RWPE2 (cell line): ENCODE data around the gene ZBTB20.

Experiments used
- ATAC-seq: fragments of 200-7000 bp; cut with Tn5 transposase; 3 replicates; pipeline ENCODE4 v1.9.1; 2021; ENCODE audit warnings: low read depth
- DNase-seq: peaks from one replicate; pipeline ENCODE4 v3.0.0-alpha.2; 2020; ENCODE audit warnings: low spot score
- H3K27ac ChIP-seq: fragments of 450-650 bp; 2 replicates; pipeline ENCODE4 v1.5.1; 2017; ENCODE audit warnings: mild to moderate bottlenecking; ENCODE audit not compliant: poor library complexity, severe bottlenecking
- H3K27me3 ChIP-seq: fragments of 250-450 bp; sonication (Bioruptor Pico); 2 replicates; pipeline ENCODE4 v1.5.1; 2021; ENCODE audit warnings: mild to moderate bottlenecking, moderate library complexity; ENCODE audit not compliant: insufficient read depth, poor library complexity, severe bottlenecking
- H3K36me3 ChIP-seq: fragments of 250-450 bp; sonication (Bioruptor Pico); 2 replicates; pipeline ENCODE4 v1.5.1; 2020; ENCODE audit warnings: low read depth, mild to moderate bottlenecking, moderate library complexity
- H3K4me1 ChIP-seq: fragments of 250-450 bp; sonication (Bioruptor Pico); 2 replicates; pipeline ENCODE4 v1.5.1; 2021; ENCODE audit warnings: mild to moderate bottlenecking, moderate library complexity; ENCODE audit not compliant: insufficient read depth, poor library complexity, severe bottlenecking
- H3K4me3 ChIP-seq: fragments of 250-450 bp; sonication (Bioruptor Pico); 2 replicates; pipeline ENCODE4 v1.5.1; 2021; ENCODE audit warnings: mild to moderate bottlenecking, moderate library complexity; ENCODE audit not compliant: severe bottlenecking
- H3K9me3 ChIP-seq: fragments of 250-450 bp; sonication (Bioruptor Pico); 2 replicates; pipeline ENCODE4 v1.5.1; 2021; ENCODE audit warnings: mild to moderate bottlenecking, moderate library complexity; ENCODE audit not compliant: severe bottlenecking
- TF ChIP-seq, protein P1 (sequence below): fragments of 450-650 bp; IDR thresholded peaks from one replicate; pipeline ENCODE4 v1.5.1; 2017; ENCODE audit warnings: mild to moderate bottlenecking, moderate library complexity; ENCODE audit not compliant: poor library complexity, severe bottlenecking

The ZBTB20 gene

GRCh38 chr3:115074502-115074901, 72.6 kb downstream of the ZBTB20 start:
- peak; percentile 36; the same call in 1 of the 3 replicates for ATAC-seq

DNA sequence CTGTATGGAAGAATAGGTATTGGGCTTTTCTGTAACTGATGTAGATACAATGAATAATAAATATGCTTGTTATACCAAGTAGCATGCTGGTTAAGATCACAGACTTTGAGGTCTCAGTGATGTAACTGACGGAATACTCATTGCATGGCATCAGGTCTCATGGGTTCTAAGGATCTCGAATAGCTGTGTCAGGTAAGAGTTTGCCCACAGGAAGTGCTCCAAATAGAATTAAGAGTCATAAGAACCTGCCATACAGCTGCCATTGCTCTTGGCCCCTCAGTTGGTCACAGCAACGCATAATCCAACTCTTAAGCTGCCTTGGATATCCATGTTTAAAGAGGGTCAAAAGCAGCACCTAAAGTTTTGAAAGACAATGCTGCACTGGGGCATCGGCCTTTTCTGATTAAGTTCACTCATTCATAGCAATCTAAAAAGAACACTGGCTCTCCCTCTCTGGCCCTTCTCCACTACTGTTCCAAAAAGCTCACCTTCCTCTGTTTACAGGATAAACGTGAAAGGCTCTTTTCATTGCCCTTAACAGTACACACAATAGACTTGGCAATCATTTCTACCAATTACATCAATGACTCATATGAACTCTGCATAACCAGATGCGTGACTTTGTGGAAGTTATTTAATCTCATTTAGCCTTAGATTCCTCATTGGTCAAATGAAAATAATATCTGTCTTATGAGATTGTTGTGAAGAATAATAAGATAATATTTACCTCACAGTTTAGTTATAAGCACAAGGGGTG, 74.6 kb downstream of the ZBTB20 start:
- ATAC-seq = peak; percentile 60; the same call in 2 of the 3 replicates
- Histone ChIP-seq H3K27me3 (no peaks in the 10 kb centered on the region), H3K9me3 (peaks cover 2% of the 10 kb centered on the region), H3K36me3 (no peaks in the 10 kb centered on the region), H3K4me1 (peaks cover 6% of the 10 kb centered on the region), H3K27ac (no peak overlapping the region), H3K4me3 (no peak overlapping the region)
- DNase-seq = no peak
- TF ChIP-seq, protein P1, sequence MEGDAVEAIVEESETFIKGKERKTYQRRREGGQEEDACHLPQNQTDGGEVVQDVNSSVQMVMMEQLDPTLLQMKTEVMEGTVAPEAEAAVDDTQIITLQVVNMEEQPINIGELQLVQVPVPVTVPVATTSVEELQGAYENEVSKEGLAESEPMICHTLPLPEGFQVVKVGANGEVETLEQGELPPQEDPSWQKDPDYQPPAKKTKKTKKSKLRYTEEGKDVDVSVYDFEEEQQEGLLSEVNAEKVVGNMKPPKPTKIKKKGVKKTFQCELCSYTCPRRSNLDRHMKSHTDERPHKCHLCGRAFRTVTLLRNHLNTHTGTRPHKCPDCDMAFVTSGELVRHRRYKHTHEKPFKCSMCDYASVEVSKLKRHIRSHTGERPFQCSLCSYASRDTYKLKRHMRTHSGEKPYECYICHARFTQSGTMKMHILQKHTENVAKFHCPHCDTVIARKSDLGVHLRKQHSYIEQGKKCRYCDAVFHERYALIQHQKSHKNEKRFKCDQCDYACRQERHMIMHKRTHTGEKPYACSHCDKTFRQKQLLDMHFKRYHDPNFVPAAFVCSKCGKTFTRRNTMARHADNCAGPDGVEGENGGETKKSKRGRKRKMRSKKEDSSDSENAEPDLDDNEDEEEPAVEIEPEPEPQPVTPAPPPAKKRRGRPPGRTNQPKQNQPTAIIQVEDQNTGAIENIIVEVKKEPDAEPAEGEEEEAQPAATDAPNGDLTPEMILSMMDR = no peak

More at GRCh38 chr3:115074502-115074901, 72.6 kb downstream of the ZBTB20 start:
- no peaks in the 10 kb centered on the region for H3K27me3 ChIP-seq
- no peaks in the 10 kb centered on the region for H3K36me3 ChIP-seq
- H3K4me1 ChIP-seq = peaks cover 6% of the 10 kb centered on the region
- peaks cover 2% of the 10 kb centered on the region for H3K9me3 ChIP-seq
- no peak overlapping the region for H3K4me3 ChIP-seq
- TF ChIP-seq, protein P1 = no peak
- H3K27ac ChIP-seq = no peak overlapping the region
- no peak for DNase-seq

DNA sequence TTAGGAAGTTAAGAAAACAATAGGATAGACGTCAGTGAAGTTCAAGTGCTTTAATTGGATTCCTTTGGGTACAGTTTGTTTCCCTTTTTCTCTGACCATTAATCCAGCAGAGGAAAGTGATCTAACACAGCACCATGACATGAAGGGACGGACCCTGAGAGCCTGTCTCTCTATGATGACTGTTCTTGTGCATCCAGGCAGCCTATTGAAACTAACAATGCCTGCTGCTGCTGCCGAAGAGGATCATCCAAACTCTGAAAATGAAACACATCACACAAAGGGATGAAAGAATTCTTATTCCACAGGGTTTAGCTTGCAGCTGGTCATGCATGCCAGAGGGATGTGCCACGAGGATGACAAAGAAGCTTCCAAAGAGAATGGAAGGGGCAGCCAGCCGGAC, 75.5 kb downstream of the ZBTB20 start:
- Histone ChIP-seq H3K27ac (no peak overlapping the region), H3K27me3 (no peaks in the 10 kb centered on the region), H3K36me3 (no peaks in the 10 kb centered on the region), H3K4me3 (no peak overlapping the region), H3K4me1 (peaks cover 6% of the 10 kb centered on the region), H3K9me3 (peaks cover 2% of the 10 kb centered on the region)
- no peak for DNase-seq
- TF ChIP-seq, protein P1 = no peak
- ATAC-seq = no peak

GRCh38 chr3:115071166-115071565, 75.9 kb downstream of the ZBTB20 start:
- H3K36me3 ChIP-seq = no peaks in the 10 kb centered on the region
- H3K9me3 ChIP-seq = peaks cover 2% of the 10 kb centered on the region
- no peak overlapping the region for H3K27ac ChIP-seq
- TF ChIP-seq, protein P1 = no peak
- no peaks in the 10 kb centered on the region for H3K27me3 ChIP-seq
- ATAC-seq = no peak
- DNase-seq = no peak
- H3K4me1 ChIP-seq = peaks cover 6% of the 10 kb centered on the region
- H3K4me3 ChIP-seq = no peak overlapping the region

- no peak overlapping the region for H3K27ac ChIP-seq
- H3K36me3 ChIP-seq = no peaks in the 10 kb centered on the region
- H3K27me3 ChIP-seq = no peaks in the 10 kb centered on the region
- no peak for ATAC-seq
- TF ChIP-seq, protein P1 = no peak
- no peak for DNase-seq
- H3K4me3 ChIP-seq = no peak overlapping the region
- no peaks in the 10 kb centered on the region for H3K9me3 ChIP-seq
- peaks cover 6% of the 10 kb centered on the region for H3K4me1 ChIP-seq
Measured at GRCh38 chr3:115068799-115069198, 78.3 kb downstream of the ZBTB20 start.
